ENCODE data around the gene SORBS1. TPM values are rescaled to one million over a fixed set of nuclear protein-coding genes. Genes with fewer than 3 reads are reported as not detected.
A peak's percentile ranks its signal among the peaks of the same experiment; 100 is the strongest.

The SORBS1 gene
- total and polyA plus RNA-seq, 2 of the 13 experiments (the other 11 are each of a cell fraction or from before 2014, with no cell fraction given), result 16.8 to 39.8 TPM

DNA sequence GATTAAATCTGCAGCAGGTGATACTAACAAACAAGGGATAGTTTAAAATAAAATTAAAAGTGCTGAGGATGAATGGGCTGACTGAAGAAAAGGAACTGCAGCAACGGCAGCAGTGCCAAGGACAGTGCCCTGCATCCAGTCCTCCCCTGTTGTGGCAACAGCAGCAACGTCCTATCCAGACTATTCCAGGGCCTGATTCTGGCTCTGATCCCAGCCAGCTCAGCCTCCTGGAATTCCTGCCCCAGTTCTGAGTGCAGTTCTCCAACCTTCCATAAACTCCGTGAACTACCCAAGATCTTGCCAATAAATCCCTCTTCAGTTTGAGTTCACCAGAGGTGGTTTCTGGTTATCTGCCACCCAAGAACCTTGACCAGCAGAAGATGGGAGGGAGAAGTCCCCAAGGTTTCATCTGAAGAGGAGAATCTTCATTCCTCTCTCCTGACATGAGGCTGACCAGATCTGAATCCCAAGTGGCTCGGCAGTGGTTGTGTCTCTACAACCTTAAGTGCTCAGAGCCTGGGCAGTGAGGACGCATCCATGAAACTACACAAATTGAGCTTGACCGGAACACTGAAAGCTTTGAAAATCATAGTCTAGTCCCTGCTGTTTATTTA lies 115.8 kb downstream of the SORBS1 start:
- Histone ChIP-seq H2AFZ (ENCODE audit: low read length) (no peak overlapping the region), H3K4me2 (ENCODE audit: low read depth, low read length) (no peak overlapping the region), H3K79me2 (ENCODE audit: insufficient read depth, low read length) (peaks cover 45% of the 10 kb centered on the region), H3K9ac (ENCODE audit: insufficient read depth, low read depth, low read length) (no peak overlapping the region), H3K36me3 (replicated peaks in 1 of 2; ENCODE audit: control insufficient read depth in 1 of 2, insufficient read depth in 2 of 2, low read length in 2 of 2) (peaks cover under 1 to 4% of the 10 kb centered on the region in 2 experiments; a peak in 3 of 5 replicates), H3K27me3 (ENCODE audit: control insufficient read depth in 1 of 2, insufficient read depth in 2 of 2, low read length in 2 of 2) (no peaks in the 10 kb centered on the region), H3K9me3 (ENCODE audit: low read length) (no peaks in the 10 kb centered on the region), H4K20me1 (ENCODE audit: insufficient read depth, low read length) (no peaks in the 10 kb centered on the region), H3K4me3 (replicated peaks in 1 of 3; ENCODE audit: insufficient read depth in 1 of 3, low read depth in 2 of 3, low read length in 3 of 3) (no peak overlapping the region), H3K4me1 (ENCODE audit: insufficient read depth, low read length) (peaks cover 96% of the 10 kb centered on the region), H3K27ac (ENCODE audit: extremely low read length, insufficient read depth, low read length) (peak overlapping the region; percentile 11)
- ATAC-seq (peak; percentile 48; the same call in 1 of the 3 replicates), DNase-seq (ENCODE audit: low spot score) (no peak), FAIRE-seq (no peak)
- WGBS (ENCODE audit: low lambda C conversion rate), result 81% methylated on average over 5 of the region's 6 CpGs
- ChIA-PET CTCF (ENCODE audit: low intra/inter-chr PET ratio, low total read pairs) (interaction anchor here (1.3 to 3.1 kb wide), 2 partner anchors 71 to 156 kb away, joined by 3 to 10 read pairs; no protein-coding TSS in a partner anchor), POLR2A (interaction anchor here (0.6 kb wide), 1 partner anchor 45 kb away, joined by 3 read pairs; no protein-coding TSS in a partner anchor)
- intact Hi-C loops (cut with micrococcal nuclease; ENCODE audit: unreplicated experiment) (no loop called here), in situ Hi-C loops (cut with HindIII; ENCODE audit: extremely low pct_ligation_motif_present, low pct_unique_long_range_greater_than_20kb) (loop anchor here (25.0 kb wide), 1 partner anchor 117 kb away; the partner anchor contains the start of gene SORBS1)
- no TSS peak for BruUV-seq (replicated peaks)
- TF ChIP-seq ZNF644 (CRISPR knock-in tag; IDR thresholded peaks at IDR 0.05; ENCODE audit: low read depth) (no peak), ZSCAN9 (CRISPR knock-in tag; IDR thresholded peaks at IDR 0.05; ENCODE audit: borderline replicate concordance) (no peak), ZNF747 (CRISPR knock-in tag; IDR thresholded peaks at IDR 0.05; ENCODE audit: borderline replicate concordance) (no peak), TRIM24 (CRISPR knock-in tag; IDR thresholded peaks at IDR 0.05) (no peak), RAD21 (CRISPR knock-in tag; IDR thresholded peaks at IDR 0.05) (no peak), YEATS2 (CRISPR knock-in tag; IDR thresholded peaks at IDR 0.05; ENCODE audit: borderline replicate concordance) (no peak), LCORL (IDR thresholded peaks at IDR 0.05) (no peak), LCORL (CRISPR knock-in tag; IDR thresholded peaks at IDR 0.05) (0 out of 2 replicates have a peak, but pooled peaks have one; percentile 1), RARG (CRISPR knock-in tag; IDR thresholded peaks at IDR 0.05; ENCODE audit: low read depth) (no peak), KLF12 (CRISPR knock-in tag; IDR thresholded peaks at IDR 0.05; ENCODE audit: borderline replicate concordance) (0 out of 2 replicates have a peak, but pooled peaks have one; percentile 26), ZNF563 (CRISPR knock-in tag; IDR thresholded peaks at IDR 0.05) (no peak), MBD4 (IDR thresholded peaks at IDR 0.05; ENCODE audit: borderline replicate concordance, low read length) (no peak), TEAD3 (CRISPR knock-in tag; optimal IDR thresholded peaks at IDR 0.05; ENCODE audit: borderline replicate concordance) (peak; percentile 22), ZNF7 (CRISPR knock-in tag; IDR thresholded peaks at IDR 0.05) (no peak), MZF1 (CRISPR knock-in tag; IDR thresholded peaks at IDR 0.05; ENCODE audit: borderline replicate concordance) (no peak)
- TF ChIP-seq, protein P1, sequence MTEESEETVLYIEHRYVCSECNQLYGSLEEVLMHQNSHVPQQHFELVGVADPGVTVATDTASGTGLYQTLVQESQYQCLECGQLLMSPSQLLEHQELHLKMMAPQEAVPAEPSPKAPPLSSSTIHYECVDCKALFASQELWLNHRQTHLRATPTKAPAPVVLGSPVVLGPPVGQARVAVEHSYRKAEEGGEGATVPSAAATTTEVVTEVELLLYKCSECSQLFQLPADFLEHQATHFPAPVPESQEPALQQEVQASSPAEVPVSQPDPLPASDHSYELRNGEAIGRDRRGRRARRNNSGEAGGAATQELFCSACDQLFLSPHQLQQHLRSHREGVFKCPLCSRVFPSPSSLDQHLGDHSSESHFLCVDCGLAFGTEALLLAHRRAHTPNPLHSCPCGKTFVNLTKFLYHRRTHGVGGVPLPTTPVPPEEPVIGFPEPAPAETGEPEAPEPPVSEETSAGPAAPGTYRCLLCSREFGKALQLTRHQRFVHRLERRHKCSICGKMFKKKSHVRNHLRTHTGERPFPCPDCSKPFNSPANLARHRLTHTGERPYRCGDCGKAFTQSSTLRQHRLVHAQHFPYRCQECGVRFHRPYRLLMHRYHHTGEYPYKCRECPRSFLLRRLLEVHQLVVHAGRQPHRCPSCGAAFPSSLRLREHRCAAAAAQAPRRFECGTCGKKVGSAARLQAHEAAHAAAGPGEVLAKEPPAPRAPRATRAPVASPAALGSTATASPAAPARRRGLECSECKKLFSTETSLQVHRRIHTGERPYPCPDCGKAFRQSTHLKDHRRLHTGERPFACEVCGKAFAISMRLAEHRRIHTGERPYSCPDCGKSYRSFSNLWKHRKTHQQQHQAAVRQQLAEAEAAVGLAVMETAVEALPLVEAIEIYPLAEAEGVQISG (CRISPR knock-in tag; IDR thresholded peaks at IDR 0.05), result no peak
- TF ChIP-seq, protein P2, sequence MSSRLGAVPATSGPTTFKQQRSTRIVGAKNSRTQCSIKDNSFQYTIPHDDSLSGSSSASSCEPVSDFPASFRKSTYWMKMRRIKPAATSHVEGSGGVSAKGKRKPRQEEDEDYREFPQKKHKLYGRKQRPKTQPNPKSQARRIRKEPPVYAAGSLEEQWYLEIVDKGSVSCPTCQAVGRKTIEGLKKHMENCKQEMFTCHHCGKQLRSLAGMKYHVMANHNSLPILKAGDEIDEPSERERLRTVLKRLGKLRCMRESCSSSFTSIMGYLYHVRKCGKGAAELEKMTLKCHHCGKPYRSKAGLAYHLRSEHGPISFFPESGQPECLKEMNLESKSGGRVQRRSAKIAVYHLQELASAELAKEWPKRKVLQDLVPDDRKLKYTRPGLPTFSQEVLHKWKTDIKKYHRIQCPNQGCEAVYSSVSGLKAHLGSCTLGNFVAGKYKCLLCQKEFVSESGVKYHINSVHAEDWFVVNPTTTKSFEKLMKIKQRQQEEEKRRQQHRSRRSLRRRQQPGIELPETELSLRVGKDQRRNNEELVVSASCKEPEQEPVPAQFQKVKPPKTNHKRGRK (CRISPR knock-in tag; IDR thresholded peaks at IDR 0.05), result no peak
- TF ChIP-seq, protein P3, sequence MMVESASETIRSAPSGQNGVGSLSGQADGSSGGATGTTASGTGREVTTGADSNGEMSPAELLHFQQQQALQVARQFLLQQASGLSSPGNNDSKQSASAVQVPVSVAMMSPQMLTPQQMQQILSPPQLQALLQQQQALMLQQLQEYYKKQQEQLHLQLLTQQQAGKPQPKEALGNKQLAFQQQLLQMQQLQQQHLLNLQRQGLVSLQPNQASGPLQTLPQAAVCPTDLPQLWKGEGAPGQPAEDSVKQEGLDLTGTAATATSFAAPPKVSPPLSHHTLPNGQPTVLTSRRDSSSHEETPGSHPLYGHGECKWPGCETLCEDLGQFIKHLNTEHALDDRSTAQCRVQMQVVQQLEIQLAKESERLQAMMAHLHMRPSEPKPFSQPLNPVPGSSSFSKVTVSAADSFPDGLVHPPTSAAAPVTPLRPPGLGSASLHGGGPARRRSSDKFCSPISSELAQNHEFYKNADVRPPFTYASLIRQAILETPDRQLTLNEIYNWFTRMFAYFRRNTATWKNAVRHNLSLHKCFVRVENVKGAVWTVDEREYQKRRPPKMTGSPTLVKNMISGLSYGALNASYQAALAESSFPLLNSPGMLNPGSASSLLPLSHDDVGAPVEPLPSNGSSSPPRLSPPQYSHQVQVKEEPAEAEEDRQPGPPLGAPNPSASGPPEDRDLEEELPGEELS (CRISPR knock-in tag; IDR thresholded peaks at IDR 0.05), result no peak
